Prostate gland (tissue), 2 donors: ENCODE results near the gene AGXT. TPM values are rescaled to one million over a fixed set of nuclear protein-coding genes. Genes with fewer than 3 reads are reported as not detected.

Experiments
- DNase-seq: peaks from one replicate; pipeline ENCODE4 v3.0.0-alpha.2; 2019; ENCODE audit warnings: low spot score
- H3K27ac ChIP-seq, 2 donors: fragments of 200-600 bp; sonication (generic); 2 replicates each; pipeline ENCODE4 v1.5.1; 2017 to 2019
- H3K27me3 ChIP-seq: fragments of 200-600 bp; sonication (generic); replicated peaks from 2 replicates; pipeline ENCODE4 v1.5.1; 2019; ENCODE audit not compliant: insufficient read depth
- H3K36me3 ChIP-seq, 2 donors: fragments of 200-600 bp; sonication (generic); 1 replicate in 1 of 2; 2 replicates in 1 of 2; pipeline versions ENCODE4 v1.5.1 to v1.8.1; 2017 to 2019
- H3K4me1 ChIP-seq: fragments of 200-600 bp; sonication (generic); replicated peaks from 2 replicates; pipeline ENCODE4 v1.5.1; 2019
- H3K4me3 ChIP-seq, 2 donors: fragments of 200-600 bp; sonication (generic); 2 replicates each; pipeline ENCODE4 v1.5.1; 2017 to 2019
- H3K9me3 ChIP-seq: fragments of 200-600 bp; sonication (generic); 2 replicates; pipeline ENCODE4 v1.5.1; 2017
- POLR2A ChIP-seq: fragments of 450-650 bp; IDR thresholded peaks from one replicate; pipeline ENCODE4 v1.6.1; 2016; ENCODE audit warnings: antibody characterized with exemption, mild to moderate bottlenecking
- POLR2AphosphoS5 ChIP-seq: sonication (generic); formaldehyde crosslinking; IDR thresholded peaks from one replicate; pipeline ENCODE4 v1.6.1; 2017; ENCODE audit warnings: antibody characterized with exemption
- WGBS: methylation state at CpG from one replicate; pipeline ENCODE4 v1.1.5; 2018; 5-methylcytosine and 5-hydroxymethylcytosine counted together
- intact Hi-C: fragments of 100-400 bp; cut with DNase I; formaldehyde crosslinking; loops from one replicate; pipeline ENCODE4 v1.14.2; 2022
- total RNA-seq, 2 donors: library from RNA; depleted of rRNA; stranded (reverse); fragments of >200 nt; gene quantifications; one replicate each; pipeline ENCODE4 v1.1.0, GENCODE V29; 2016
- TF ChIP-seq, protein P1 (sequence below), 4 experiments: fragments of 200-600 bp in 2 of 4; fragments of 450-650 bp in 2 of 4; sonication (generic) in 2 of 4; IDR thresholded peaks; 1 replicate in 3 of 4; 2 replicates in 1 of 4; pipeline ENCODE4 v1.5.1; 2016 to 2019; ENCODE audit warnings: antibody characterized with exemption in 4 of 4, mild to moderate bottlenecking in 2 of 4, moderate library complexity in 2 of 4

The AGXT gene
- total RNA-seq, 2 donors from 2014 or later, result not detected

DNA sequence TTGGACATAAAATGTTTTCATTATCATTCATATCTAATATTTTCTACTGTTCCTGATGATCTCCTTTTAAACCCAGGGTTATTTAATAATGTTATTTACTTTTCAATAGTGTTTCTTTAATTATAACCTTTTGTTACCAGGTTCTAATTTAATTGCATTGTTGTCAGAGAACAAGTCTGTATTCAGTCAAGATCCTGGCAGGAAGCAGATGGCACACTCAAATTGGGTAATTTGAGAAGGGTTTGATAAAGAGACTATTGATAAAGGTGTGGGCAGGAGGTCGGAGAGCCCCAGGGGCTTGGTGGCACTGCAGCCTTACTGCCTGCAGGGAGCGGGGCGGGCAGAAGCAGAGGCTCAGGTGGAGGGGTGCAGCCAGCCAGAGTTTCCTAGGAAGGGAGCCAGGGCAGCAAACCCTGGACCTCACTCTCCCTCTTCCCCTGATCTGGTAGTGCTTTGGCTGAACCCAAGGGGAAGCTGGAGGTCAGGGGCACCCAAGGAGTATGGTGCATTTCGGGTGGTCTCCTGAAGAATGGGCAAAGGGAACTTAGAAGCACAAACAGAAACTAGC lies 46.3 kb upstream of the AGXT start:
- intact Hi-C loops, result no loop called here
- DNase-seq, result no peak
- TF ChIP-seq POLR2AphosphoS5, result no peak
- no peak overlapping the region for H3K27ac ChIP-seq
- H3K4me3 ChIP-seq, result no peak overlapping the region
- H3K9me3 ChIP-seq, result no peaks in the 10 kb centered on the region
- H3K36me3 ChIP-seq, result no peaks in the 10 kb centered on the region
- peaks cover 2% of the 10 kb centered on the region for H3K27me3 ChIP-seq
- WGBS, result 77% methylated on average over 4 of the region's 4 CpGs
- H3K4me1 ChIP-seq, result no peaks in the 10 kb centered on the region

DNA sequence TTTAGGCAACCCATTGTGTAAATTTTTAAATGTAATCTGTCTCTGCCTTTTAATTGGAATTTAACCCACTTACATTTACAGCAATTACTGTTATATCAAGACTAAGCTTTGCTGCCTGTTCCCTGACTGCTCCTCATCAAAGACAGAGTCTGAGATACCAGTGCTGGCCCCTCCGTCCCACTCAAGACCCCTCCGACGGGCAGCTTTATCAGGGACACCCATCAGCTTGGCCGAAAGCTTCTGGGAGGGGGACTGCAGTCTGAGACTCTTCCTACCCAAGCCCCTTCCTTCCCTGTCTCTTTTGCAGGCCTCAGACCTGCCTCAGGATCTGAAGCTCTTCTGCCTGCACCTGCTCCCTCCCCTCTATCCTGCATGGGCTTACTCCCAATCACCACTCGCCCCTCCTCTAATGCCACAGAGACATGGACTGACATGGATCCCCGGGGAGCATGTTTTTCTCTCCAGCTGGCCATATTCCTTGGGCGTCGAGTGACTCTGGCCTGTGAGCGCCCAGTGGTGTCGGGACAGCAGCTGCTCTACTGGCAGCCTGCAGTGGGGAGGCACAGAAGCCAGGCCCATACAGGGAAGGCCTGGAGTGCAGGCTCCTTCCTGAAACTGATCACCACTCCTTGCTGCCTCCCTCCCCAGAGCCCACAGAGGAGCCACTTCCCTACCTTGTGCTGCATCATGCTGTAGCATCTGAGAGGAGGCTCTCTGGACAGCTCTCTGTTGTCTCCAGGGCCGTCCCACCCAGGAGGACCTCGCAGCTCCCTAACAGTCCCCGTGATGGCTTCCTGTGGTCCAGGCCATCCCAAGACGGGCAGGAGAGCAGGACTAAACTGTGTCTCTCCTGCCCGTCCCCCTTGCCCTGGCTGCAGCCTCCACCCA lies 44.9 kb upstream of the AGXT start:
- WGBS, result 86% methylated on average over 15 of the region's 15 CpGs
- Histone ChIP-seq H3K4me1 (no peaks in the 10 kb centered on the region), H3K9me3 (no peaks in the 10 kb centered on the region), H3K4me3 (no peak overlapping the region), H3K27ac (no peak overlapping the region), H3K36me3 (no peaks in the 10 kb centered on the region), H3K27me3 (peaks cover 2% of the 10 kb centered on the region)
- TF ChIP-seq, protein P1, sequence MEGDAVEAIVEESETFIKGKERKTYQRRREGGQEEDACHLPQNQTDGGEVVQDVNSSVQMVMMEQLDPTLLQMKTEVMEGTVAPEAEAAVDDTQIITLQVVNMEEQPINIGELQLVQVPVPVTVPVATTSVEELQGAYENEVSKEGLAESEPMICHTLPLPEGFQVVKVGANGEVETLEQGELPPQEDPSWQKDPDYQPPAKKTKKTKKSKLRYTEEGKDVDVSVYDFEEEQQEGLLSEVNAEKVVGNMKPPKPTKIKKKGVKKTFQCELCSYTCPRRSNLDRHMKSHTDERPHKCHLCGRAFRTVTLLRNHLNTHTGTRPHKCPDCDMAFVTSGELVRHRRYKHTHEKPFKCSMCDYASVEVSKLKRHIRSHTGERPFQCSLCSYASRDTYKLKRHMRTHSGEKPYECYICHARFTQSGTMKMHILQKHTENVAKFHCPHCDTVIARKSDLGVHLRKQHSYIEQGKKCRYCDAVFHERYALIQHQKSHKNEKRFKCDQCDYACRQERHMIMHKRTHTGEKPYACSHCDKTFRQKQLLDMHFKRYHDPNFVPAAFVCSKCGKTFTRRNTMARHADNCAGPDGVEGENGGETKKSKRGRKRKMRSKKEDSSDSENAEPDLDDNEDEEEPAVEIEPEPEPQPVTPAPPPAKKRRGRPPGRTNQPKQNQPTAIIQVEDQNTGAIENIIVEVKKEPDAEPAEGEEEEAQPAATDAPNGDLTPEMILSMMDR (IDR thresholded peaks at IDR 0.05), result no peak
- TF ChIP-seq POLR2A, result no peak
- TF ChIP-seq POLR2AphosphoS5, result no peak
- intact Hi-C loops, result no loop called here
- no peak for DNase-seq

DNA sequence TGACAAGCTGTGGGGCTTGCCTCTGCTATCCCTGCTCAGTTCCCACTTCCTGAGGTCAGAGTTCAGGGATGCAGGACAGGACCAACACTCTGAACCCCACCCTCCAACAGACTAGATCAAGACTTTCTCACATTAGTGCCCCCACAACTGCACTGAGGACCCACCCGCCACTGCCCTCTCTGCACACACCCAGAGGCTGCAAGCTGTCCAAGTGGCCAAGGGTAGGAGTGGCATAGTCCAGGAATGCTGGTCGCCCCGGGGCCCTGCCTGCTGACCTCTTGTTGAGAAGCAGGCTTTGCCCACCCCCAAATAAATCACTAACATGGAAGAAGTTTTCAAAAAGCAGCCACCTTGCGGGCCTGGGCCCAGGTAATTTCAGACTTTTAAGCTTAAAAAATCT lies 43.1 kb upstream of the AGXT start:
- Histone ChIP-seq H3K27ac (no peak overlapping the region), H3K4me3 (no peak overlapping the region), H3K9me3 (no peaks in the 10 kb centered on the region), H3K27me3 (peaks cover 2% of the 10 kb centered on the region), H3K4me1 (no peaks in the 10 kb centered on the region), H3K36me3 (no peaks in the 10 kb centered on the region)
- 75% methylated on average over 4 of the region's 4 CpGs for WGBS
- intact Hi-C loops, result no loop called here
- no peak for DNase-seq
- TF ChIP-seq POLR2A, result no peak
- no peak for TF ChIP-seq POLR2AphosphoS5
- TF ChIP-seq, protein P1 (IDR thresholded peaks at IDR 0.05), result no peak

DNA sequence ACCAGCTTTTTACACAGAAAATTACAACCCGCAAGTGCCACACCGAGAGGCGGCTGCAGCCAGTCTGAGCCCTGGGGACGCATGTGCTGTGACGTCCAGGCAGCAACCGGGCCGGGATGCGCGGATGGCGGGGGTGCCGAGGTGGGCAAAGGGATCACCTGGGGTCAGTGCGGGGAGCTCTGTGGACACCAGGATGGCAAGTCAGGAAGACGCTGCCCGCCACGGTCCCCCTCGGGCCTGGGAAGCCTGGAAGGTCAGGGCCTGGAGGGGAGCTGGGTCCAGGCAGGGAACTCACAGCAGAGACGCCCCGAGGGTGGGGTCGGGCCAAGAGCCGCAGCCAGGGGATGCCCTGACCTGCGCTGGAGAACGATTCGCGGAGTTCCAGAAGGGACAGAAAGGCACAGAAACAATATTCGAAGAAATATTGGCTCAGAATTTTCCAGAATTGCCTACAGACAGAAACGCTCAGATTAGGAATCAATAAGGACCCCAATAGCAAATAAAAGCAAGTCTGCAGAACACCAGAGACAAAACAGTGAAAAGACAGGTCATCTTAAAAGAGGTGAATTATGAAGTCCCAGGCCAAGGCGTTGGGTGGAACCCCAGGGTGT lies 36.9 kb upstream of the AGXT start:
- H3K4me3 ChIP-seq, result peak overlapping the region; percentile 5 to 24
- WGBS, result 12% methylated on average over 25 of the region's 27 CpGs
- no peak overlapping the region for H3K27ac ChIP-seq

DNA sequence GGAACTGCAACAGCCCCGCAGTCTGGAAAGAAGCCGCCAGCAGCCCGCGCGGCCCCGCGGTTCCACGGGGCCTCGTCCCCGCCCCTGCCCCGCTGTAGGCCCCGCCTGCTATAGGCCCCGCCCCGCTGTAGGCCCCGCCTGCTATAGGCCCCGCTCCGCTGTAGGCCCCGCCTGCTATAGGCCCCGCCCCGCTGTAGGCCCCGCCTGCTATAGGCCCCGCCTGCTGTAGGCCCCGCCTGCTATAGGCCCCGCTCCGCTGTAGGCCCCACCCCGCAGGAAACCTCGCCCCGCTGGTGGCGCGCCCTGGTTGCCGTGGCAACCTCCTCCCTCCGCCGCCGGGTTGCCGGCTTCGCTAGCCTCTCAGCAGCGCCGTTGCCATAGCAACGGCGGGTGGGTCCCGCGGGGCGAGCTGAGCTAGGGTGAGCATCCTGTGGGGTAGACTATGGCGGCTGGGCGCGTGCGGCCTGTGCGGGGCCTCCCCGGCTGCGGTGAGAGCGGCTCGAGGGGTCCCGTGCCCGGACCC lies 36.4 kb upstream of the AGXT start:
- no peaks in the 10 kb centered on the region for H3K27me3 ChIP-seq
- H3K4me3 ChIP-seq, result peak overlapping the region; percentile 5 to 24
- intact Hi-C loops, result no loop called here
- H3K9me3 ChIP-seq, result no peaks in the 10 kb centered on the region
- no peak overlapping the region for H3K27ac ChIP-seq
- H3K36me3 ChIP-seq, result no peaks in the 10 kb centered on the region
- 3% methylated on average over 51 of the region's 54 CpGs for WGBS
- peaks cover 5% of the 10 kb centered on the region for H3K4me1 ChIP-seq
- peak; percentile 85 for DNase-seq
- TF ChIP-seq POLR2A, result no peak
- TF ChIP-seq, protein P1 (IDR thresholded peaks at IDR 0.05), result no peak
- TF ChIP-seq POLR2AphosphoS5, result no peak

More for the DNA sequence above, 36.9 kb upstream of the AGXT start:
- DNase-seq, result no peak
- Histone ChIP-seq H3K27me3 (no peaks in the 10 kb centered on the region), H3K36me3 (no peaks in the 10 kb centered on the region), H3K9me3 (no peaks in the 10 kb centered on the region), H3K4me1 (peaks cover 5% of the 10 kb centered on the region)
- TF ChIP-seq, protein P1 (IDR thresholded peaks at IDR 0.05), result no peak
- no peak for TF ChIP-seq POLR2AphosphoS5
- no peak for TF ChIP-seq POLR2A
- intact Hi-C loops, result no loop called here
